HG03457 (cell line): ENCODE results near the gene LTB4R2.

Experiments used
- ATAC-seq: cut with Tn5 transposase; IDR thresholded peaks from one replicate; pipeline ENCODE4 v1.9.1; 2021; ENCODE audit warnings: moderate number of reproducible peaks; ENCODE audit not compliant: unreplicated experiment

The LTB4R2 gene, protein sequence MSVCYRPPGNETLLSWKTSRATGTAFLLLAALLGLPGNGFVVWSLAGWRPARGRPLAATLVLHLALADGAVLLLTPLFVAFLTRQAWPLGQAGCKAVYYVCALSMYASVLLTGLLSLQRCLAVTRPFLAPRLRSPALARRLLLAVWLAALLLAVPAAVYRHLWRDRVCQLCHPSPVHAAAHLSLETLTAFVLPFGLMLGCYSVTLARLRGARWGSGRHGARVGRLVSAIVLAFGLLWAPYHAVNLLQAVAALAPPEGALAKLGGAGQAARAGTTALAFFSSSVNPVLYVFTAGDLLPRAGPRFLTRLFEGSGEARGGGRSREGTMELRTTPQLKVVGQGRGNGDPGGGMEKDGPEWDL

DNA sequence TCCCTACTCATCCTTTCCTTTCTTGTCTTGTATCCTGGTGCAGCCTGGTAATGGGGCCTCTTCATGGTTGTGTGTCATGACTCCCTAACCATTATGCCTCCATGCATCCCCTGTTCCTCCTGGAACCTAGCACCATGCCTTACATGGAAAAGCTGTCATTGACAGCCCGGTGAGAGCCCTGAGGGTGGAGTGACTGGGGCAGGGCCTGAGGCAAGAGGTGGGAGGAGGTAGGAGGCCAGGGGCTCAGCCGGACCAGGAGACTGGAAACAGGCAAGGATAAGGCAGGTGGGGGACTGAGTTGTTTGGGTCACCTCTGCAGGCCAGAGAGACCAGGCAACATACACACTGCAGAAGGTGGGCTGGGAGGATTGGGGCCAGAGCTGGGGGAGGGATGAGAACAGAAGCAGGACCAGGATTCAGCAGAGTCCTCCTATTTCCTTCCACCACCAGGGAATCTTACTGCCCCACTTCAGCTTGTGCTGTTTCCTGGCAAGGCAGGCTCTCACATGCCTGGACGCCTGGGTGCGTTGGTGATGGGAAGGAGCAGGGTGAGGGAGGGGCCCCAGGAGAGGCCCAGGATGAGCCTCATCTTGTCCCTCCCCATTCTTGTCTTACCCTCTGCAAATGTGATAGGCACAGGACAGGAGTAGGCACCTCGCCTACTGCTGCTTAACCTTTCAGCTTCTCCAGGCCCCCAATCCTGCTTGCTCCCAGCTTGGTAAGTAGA is at the start of gene LTB4R2:
TSS of gene LTB4R2 (plus strand) at position 603 of the 727 bp plus-strand sequence. CDS start 525 bp downstream, outside the sequence.
- no peak for ATAC-seq

GRCh38 chr14:24260780-24261157 is 49.2 kb upstream of the LTB4R2 start:
- no peak for ATAC-seq

DNA sequence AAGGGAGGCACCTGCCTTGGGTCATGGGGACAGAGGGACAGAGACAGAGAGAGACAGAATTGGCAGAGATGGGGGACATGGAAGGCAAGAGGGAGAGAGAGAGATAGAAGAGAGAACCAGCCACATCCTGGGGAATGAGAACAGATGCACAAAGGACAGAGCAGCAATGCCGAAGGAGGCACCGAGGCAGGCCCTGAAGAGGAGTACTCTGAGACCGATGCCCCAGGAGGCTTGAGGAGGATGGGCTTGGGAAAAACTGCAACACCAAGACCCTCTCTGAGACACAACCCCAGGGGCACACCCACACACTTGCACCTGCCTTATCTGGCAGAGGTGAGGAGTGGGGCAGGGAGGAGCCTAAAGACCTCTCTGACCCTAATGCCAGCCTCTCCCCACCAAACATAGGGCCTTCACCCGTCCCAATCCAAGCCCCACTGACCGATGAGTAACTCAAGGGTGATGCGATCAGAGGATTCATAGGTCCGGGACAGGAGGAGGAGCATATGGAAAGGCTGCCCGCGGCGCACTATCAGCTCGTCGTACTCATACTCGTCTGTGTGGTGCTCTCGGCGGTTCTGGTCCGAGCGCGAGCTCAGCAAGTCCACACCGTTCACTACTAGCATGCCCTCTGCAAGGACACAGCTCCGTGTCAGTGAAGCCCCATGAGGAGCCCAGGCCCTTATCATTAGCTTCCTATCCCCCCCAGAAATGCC is 48.5 kb upstream of the LTB4R2 start:
- ATAC-seq, result no peak

DNA sequence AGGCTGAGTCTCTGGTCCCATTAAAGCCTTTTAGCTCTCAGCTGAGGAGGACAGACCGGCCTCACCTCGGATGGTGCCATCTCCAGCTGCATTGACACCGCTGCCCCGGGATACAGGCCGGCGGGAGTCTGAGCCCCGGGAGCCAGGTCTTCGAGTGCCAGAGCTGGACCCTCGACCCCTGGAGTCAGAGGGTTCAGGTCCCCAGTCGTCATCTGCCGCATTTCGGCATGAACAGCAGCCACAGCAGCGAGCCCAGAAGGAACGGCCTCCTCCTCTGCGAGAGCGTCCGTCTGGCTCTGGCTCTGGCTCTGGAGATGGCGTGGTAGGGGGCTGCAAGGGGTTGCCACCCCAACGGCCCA is 48.0 kb upstream of the LTB4R2 start:
- ATAC-seq, result no peak

DNA sequence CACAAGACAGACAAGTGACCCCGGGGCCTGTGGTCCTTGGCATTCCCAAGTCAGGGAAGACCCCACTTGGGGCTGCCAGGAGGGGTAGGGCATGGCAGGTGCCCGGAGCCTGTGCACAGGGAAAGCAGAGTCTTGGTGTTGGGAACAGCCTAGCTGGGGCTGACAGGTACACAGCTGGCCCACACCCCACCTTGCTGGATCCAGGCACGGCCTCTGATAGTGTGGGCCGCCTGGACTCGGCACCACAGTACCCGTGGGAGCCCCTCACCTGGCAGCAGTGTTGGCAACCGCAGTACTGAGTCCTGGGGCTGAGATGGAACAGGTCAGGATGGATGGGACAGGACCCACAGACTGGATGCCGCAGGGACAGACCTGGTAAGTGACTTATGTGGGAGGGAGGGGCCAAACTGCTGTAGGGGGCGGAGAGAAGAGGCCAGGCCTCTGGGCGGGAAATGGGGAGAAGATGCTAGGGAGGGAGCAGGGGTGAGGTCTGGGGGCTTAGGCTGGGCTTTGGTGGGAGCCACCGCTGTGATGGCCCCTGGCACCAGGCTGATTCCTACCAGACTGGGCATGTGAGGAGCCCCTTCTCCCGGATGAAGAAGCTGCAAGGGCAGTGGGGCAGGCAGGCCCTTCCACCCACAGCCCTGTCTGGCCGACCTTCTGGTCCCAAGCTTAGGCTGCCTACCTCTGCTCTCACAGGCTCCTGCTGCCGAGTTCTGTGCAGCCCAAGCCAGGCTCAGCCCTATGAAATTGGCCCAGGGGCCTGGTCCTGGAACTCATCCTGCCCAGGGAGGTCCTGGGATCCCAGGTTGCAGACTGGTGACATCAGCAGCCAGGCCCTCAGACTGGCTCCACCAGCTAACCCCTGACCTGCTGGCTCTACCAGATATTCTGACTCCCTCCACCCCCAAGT is 46.9 kb upstream of the LTB4R2 start, which contains the start of gene TGM1:
TSS of gene TGM1 (minus strand) at position 357 of the 913 bp plus-strand sequence. CDS start 825 bp downstream, outside the sequence.
- no peak for ATAC-seq

GRCh38 chr14:24263848-24264247 is 46.1 kb upstream of the LTB4R2 start:
- ATAC-seq, result no peak

- no peak for ATAC-seq
These were observed 45.6 kb upstream of the LTB4R2 start for GRCh38 chr14:24264298-24264697.

DNA sequence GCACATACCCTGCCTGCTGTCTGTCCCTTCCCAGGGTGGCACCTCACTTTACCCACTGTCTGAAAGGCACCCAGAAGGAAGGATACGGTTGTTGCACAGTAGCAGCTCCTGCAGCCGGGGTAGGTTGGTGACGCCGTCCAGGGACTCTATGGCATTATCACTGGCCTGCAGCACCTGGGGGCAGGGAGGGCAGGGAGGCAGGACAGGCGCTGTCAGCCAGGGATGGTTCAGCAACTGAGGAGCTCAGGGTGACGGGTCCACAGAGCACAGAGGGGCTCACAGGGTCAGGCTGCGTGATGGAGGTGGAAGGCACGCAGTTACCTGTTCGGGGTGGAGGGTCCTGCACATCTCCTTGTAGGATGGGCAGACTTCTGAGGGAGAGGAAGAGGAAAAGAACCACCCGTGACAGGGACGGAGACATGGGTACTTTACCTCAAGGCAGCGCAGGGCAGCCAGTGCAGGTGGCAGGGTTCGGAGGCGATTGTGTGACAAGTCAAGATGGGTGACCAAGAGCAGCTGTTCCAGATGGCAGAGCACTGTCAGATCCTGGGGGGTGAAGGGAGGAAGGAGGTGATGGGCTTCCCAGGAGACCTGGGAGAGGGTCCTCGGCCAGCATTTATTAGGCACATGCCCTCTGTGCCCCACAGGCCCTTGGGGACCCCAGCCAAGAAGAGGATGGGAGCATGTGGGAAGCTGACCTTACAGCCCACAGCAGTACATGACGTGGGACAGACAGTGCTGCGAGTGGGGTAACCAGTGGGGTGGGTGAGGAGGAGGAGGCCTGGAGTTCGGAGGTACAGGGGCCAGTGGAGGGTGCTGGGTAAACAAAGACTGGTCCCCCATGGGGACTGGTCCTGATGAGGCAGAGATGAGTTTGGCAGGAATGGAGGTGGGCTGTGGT is 43.3 kb upstream of the LTB4R2 start:
- ATAC-seq, result no peak

GRCh38 chr14:24267516-24267915 is 42.4 kb upstream of the LTB4R2 start:
- ATAC-seq, result no peak

DNA sequence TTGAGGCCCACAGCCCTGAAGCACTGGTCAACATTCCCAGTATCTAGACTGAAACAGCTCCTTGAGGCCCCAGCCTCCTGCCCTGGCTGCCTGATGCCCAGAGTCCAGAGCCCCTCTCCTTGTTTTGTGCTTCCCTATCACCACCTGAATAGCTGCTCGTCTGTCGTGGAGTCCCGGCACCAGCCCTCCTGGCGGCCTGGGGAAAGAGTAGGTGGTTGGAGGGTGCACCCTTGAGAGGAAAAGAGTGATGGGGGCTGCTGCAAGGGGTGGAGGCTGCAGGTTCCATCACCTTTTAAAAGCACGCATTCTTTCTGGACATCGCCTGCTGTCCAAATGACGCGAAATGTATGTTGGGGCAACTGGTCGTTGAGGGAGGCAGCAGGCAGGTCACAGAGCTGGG is 41.7 kb upstream of the LTB4R2 start:
- ATAC-seq, result no peak

DNA sequence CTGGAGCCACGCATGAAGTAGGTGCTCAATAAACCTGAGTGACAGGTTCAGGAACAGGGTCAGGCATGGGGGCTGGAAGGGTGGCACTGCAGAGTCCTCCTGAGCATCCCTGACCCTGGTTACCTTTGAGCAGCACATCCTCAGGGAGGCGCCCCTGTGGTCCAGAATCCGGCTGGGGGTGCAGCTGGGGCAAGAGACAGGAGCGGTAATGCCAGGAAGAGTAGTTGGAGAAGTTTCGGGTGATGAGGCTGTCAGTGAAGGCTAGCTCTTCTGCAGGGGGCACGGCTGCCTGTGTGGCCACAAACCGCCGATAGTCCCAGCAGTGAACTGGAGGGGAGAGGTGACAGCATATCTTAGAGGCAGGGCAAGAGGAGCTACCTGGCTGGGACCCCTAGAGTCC is 40.6 kb upstream of the LTB4R2 start:
- ATAC-seq, result no peak

DNA sequence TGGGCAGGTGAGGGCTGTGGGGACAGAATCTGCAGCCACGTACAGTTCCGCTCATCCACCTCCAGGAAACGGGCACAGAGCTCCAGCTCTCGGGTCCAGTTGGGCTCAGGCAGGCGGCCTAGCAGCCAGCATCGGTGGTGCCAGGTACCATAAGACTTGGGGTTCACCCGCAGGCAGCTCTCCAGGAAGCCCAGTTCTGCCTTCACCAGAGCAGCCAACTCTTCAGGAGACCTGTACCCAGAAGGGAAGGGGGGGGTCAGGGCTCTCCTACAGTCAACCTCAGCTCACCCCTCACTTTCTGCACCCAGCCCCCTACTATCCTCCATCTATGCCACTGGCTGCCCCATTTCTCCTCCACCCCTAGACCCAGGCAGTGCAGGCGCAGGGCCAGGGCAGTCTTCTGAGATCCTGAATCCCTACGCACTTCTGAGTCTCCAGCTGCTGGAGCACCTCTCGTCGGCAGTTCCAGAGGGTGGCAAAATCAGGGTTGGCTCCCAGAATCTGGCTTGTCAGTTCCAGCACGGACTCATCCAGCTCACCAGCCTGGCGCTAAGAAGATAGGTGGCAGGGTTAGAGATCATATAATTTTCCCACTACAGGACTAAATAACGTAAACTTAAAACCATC is 39.9 kb upstream of the LTB4R2 start:
- ATAC-seq, result no peak

DNA sequence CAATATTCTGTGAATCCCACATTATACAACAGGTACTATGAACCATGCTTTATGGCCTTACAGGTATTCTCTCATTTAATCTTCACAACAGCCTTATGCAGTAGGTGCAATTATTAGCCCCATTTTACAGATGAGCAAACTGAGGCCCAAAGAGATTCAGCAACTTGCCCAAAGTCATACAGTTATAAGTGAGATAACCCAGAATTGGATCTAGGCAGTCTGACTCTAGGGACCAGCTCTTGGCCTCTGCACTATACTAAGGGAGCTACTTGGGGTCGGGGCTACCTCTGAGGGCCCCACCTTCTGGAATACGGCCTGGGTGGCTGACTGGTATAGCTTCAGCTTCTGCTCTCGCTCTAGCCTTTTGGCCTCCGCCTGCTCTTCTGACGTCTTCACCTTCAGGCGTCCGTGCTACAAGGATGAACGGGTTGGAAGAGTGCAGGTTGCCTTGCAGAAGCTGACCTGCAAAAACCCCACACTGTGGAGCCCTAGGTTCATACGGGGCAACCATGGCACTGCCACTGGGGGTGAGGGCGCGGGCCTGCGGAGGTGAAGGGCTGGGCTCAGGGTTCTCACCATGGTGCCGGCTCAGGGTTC is 39.3 kb upstream of the LTB4R2 start:
- no peak for ATAC-seq

DNA sequence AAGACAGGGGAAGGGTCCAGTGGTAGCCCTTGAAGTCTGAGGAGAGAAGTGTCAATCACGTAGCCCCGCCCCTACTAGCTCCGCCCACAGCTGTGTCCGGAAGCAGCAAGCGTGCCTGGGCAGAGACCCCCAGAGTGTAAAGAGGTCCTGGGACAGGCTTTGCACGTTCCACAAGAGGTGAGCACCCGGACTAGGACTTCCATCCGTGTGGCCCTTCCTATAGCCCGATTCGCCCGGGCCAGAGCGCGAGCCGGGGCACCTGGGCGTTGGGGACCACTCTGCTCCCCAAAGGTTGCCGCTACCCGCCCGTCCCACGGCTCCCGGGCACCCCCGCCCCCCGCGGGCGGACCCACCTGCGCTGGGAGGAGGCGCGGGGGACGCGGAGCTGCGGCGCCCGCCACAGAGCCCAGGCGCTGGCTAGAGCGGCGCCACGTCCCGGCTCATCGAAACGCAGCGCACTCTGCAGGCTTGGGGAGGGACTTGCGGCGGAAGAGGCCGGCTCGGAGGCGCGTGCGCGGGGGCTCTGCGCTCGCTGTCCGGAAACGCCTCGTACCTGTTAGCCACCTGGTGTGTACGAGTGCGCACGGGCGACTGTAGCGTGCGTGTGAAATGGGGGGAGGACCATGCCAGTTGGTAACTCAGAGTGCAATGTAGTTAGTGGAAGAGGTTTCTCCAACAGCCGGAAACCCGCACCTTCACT is 38.7 kb upstream of the LTB4R2 start, which contains the start of gene RABGGTA:
TSS of gene RABGGTA (minus strand) at position 464 of the 700 bp plus-strand sequence. CDS start 482 bp downstream, outside the sequence.
- ATAC-seq, result peak; percentile 71

- no peak for ATAC-seq
These were observed 38.1 kb upstream of the LTB4R2 start for GRCh38 chr14:24271834-24272263.

- no peak for ATAC-seq
These were observed 37.5 kb upstream of the LTB4R2 start for GRCh38 chr14:24272467-24272866.

DNA sequence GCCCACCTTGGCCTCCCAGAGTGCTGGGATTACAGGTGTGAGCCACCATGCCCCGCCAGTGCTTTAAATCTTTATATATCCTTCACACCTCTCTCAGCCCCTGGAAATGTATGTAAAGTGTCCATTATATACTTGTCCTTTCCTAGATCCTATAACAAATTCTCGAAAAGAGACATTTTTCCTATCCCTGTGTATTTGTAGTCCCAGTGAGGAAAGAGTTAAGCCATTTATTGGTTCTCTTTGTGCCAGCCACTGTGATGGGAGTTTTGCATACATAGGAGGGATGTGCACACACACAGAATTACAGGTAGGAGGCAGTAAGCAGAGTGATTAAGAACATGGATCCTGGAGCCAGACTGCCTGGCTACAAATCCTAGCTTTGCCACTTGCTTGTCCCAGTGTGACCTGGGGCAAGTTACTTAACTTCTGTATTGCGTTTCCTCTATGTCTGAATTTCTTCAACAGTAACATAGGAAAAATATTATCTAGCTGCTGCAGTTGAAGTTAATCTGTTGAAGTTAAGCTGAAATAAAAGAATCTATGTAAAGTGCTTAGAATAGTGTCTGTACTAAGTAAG is 36.4 kb upstream of the LTB4R2 start:
- ATAC-seq, result no peak
